BE2C (cell line): ENCODE measurements around the gene MUC3A. TPM values are rescaled to one million over a fixed set of nuclear protein-coding genes. Genes with fewer than 3 reads are reported as not detected.
"Not testable (repeated sequence)": the region's sequence is repeated elsewhere in the genome, so short reads cannot be mapped to it uniquely, and the experiment has no call there.

Source experiments
- DNase-seq: peaks from one replicate; pipeline ENCODE4 v3.0.0-alpha.2; 2020
- H3K27me3 ChIP-seq: fragments of 250-450 bp; sonication (Bioruptor Pico); 2 replicates; pipeline ENCODE4 v1.5.1; 2020; ENCODE audit warnings: mild to moderate bottlenecking
- H3K36me3 ChIP-seq: fragments of 250-450 bp; sonication (Bioruptor Pico); 2 replicates; pipeline ENCODE4 v1.5.1; 2020; ENCODE audit warnings: mild to moderate bottlenecking
- H3K4me1 ChIP-seq: fragments of 250-450 bp; sonication (Bioruptor Pico); 2 replicates; pipeline ENCODE4 v1.5.1; 2020
- H3K4me3 ChIP-seq: 2 replicates; pipeline ENCODE4 v1.5.1; 2011; ENCODE audit warnings: low read depth, low read length
- H3K9me3 ChIP-seq: fragments of 250-450 bp; sonication (Bioruptor Pico); 2 replicates; pipeline ENCODE4 v1.5.1; 2020
- CTCF ChIP-seq: IDR thresholded peaks from 2 replicates; pipeline ENCODE4 v1.5.1; 2012; ENCODE audit warnings: mild to moderate bottlenecking, low read depth, low read length
- polyA plus RNA-seq: library from polyadenylated mRNA; unstranded; fragments of >200 nt; gene quantifications from one replicate; pipeline ENCODE4 v1.2.1, GENCODE V29; 2012; ENCODE audit warnings: low read depth, missing spikeins; ENCODE audit not compliant: insufficient read length, insufficient read depth

Gene MUC3A
- polyA plus RNA-seq, result 0.28 TPM

- H3K4me1 ChIP-seq, result no peaks in the 10 kb centered on the region
- peaks cover 6% of the 10 kb centered on the region; the same call in 1 of the 2 replicates for H3K27me3 ChIP-seq
- DNase-seq, result no peak
- H3K4me3 ChIP-seq, result no peak within 1 kb of the TSS
- H3K36me3 ChIP-seq, result no peaks in the 10 kb centered on the region
- no peaks in the 10 kb centered on the region for H3K9me3 ChIP-seq
- no peak for TF ChIP-seq CTCF
Observed at GRCh38 chr7:100949227-100949932, at the start of gene MUC3A. Gene MUC3A, plus strand, starts transcription at chr7:100949534. Its CDS starts 91 bp downstream, at chr7:100949625.

GRCh38 chr7:100900978-100901377 lies 48.4 kb upstream of the MUC3A start:
- no peak for TF ChIP-seq CTCF
- H3K9me3 ChIP-seq, result no peaks in the 10 kb centered on the region
- no peaks in the 10 kb centered on the region for H3K36me3 ChIP-seq
- H3K27me3 ChIP-seq, result peaks cover 21% of the 10 kb centered on the region
- no peak for DNase-seq
- H3K4me3 ChIP-seq, result no peak overlapping the region
- no peaks in the 10 kb centered on the region for H3K4me1 ChIP-seq

- DNase-seq, result no peak
- Histone ChIP-seq H3K36me3 (no peaks in the 10 kb centered on the region), H3K4me3 (no peak overlapping the region), H3K27me3 (peaks cover 11% of the 10 kb centered on the region), H3K4me1 (no peaks in the 10 kb centered on the region), H3K9me3 (no peaks in the 10 kb centered on the region)
- no peak for TF ChIP-seq CTCF
Observed at GRCh38 chr7:100901921-100902332, 47.4 kb upstream of the MUC3A start.

- H3K27me3 ChIP-seq, result peaks cover 4% of the 10 kb centered on the region
- no peak for TF ChIP-seq CTCF
Observed at GRCh38 chr7:100902638-100903037, 46.7 kb upstream of the MUC3A start.

GRCh38 chr7:100908512-100908911 lies 40.8 kb upstream of the MUC3A start:
- no peak for TF ChIP-seq CTCF
- H3K27me3 ChIP-seq, result 0 out of 2 replicates have a peak, but pooled peaks cover 3% of the 10 kb centered on the region
- DNase-seq, result no peak

More at GRCh38 chr7:100902638-100903037, 46.7 kb upstream of the MUC3A start:
- Histone ChIP-seq H3K4me3 (no peak overlapping the region), H3K9me3 (no peaks in the 10 kb centered on the region), H3K4me1 (no peaks in the 10 kb centered on the region), H3K36me3 (no peaks in the 10 kb centered on the region)
- no peak for DNase-seq

GRCh38 chr7:100910443-100910842 lies 38.9 kb upstream of the MUC3A start:
- not testable (repeated sequence) for DNase-seq, H3K4me1 ChIP-seq, H3K4me3 ChIP-seq, H3K36me3 ChIP-seq, H3K27me3 ChIP-seq, H3K9me3 ChIP-seq

More at GRCh38 chr7:100908512-100908911, 40.8 kb upstream of the MUC3A start:
- Histone ChIP-seq H3K4me3 (no peak overlapping the region), H3K4me1 (no peaks in the 10 kb centered on the region), H3K9me3 (no peaks in the 10 kb centered on the region), H3K36me3 (no peaks in the 10 kb centered on the region)
